Panc1 (cell line): ENCODE data around the gene OVOL1. TPM values are rescaled to one million over a fixed set of nuclear protein-coding genes. Genes with fewer than 3 reads are reported as not detected.

ENCODE experiments used
- ATAC-seq: fragments of 200-7000 bp; cut with Tn5 transposase; 2 replicates; pipeline ENCODE4 v1.9.1; 2020; ENCODE audit warnings: mild to moderate bottlenecking, moderate library complexity
- BruUV-seq: library from RNA; stranded (reverse); fragments of 400-500 nt; replicated peaks from 2 replicates; lab custom pipeline; 2021; lab: Mats Ljungman, UMichigan
- CTCF ChIA-PET: fragments of 300-600 bp; sonication (Branson Sonifier 250); formaldehyde crosslinking; loops from one replicate; lab custom pipeline; 2022; ENCODE audit warnings: antibody characterized with exemption; lab: Charles Lee
- POLR2A ChIA-PET: fragments of 300-600 bp; sonication (Branson Sonifier 250); formaldehyde crosslinking; loops from one replicate; lab custom pipeline; 2022; ENCODE audit warnings: antibody characterized with exemption; lab: Charles Lee
- DNase-seq: peaks from one replicate; pipeline ENCODE4 v3.0.0-alpha.2; 2010; ENCODE audit warnings: low read depth, low spot score
- H3K27ac ChIP-seq: 2 replicates; pipeline ENCODE4 v1.5.1; 2011; ENCODE audit warnings: mild to moderate bottlenecking, low read length, inconsistent platforms
- H3K27me3 ChIP-seq: fragments of 200-500 bp; sonication (Bioruptor generic); 2 replicates; pipeline ENCODE4 v1.6.0; 2014; ENCODE audit warnings: low read length, inconsistent platforms; ENCODE audit not compliant: control insufficient read depth, insufficient read depth
- H3K36me3 ChIP-seq: fragments of 200-500 bp; sonication (Bioruptor generic); 2 replicates; pipeline ENCODE4 v1.5.1; 2014; ENCODE audit warnings: inconsistent platforms, mild to moderate bottlenecking, low read length, moderate library complexity; ENCODE audit not compliant: control insufficient read depth, insufficient read depth
- H3K4me1 ChIP-seq: 2 replicates; pipeline ENCODE4 v1.5.1; 2011; ENCODE audit warnings: inconsistent platforms, mild to moderate bottlenecking, low read length, moderate library complexity; ENCODE audit not compliant: control insufficient read depth, insufficient read depth
- H3K4me3 ChIP-seq, 2 experiments: 2 replicates each; pipeline ENCODE4 v1.5.1; 2011 to 2012; ENCODE audit warnings: low read depth in 2 of 2, low read length in 2 of 2, mild to moderate bottlenecking in 2 of 2, inconsistent platforms in 1 of 2, moderate library complexity in 1 of 2
- H3K9me3 ChIP-seq: fragments of 200-500 bp; sonication (Bioruptor generic); 2 replicates; pipeline ENCODE4 v1.5.1; 2014; ENCODE audit warnings: low read depth, mild to moderate bottlenecking, inconsistent platforms, low read length, moderate library complexity; ENCODE audit not compliant: control insufficient read depth, insufficient read depth
- CTCF ChIP-seq: fragments of 450-650 bp; IDR thresholded peaks from 2 replicates; pipeline ENCODE4 v1.5.1; 2017; ENCODE audit warnings: mild to moderate bottlenecking
- POLR2AphosphoS5 ChIP-seq: IDR thresholded peaks from 2 replicates; pipeline ENCODE4 v1.6.1; 2012; ENCODE audit warnings: mild to moderate bottlenecking, low read depth, low read length, moderate library complexity
- SIN3A ChIP-seq: IDR thresholded peaks from 2 replicates; pipeline ENCODE4 v1.6.1; 2012; ENCODE audit warnings: low read depth, mild to moderate bottlenecking, low read length, moderate library complexity, borderline replicate concordance; ENCODE audit not compliant: insufficient read depth
- TCF7L2 ChIP-seq: IDR thresholded peaks from 2 replicates; pipeline ENCODE4 v1.6.1; 2011; ENCODE audit warnings: mild to moderate bottlenecking, low read depth, low read length, inconsistent platforms
- in situ Hi-C: cut with HindIII; loops from 2 replicates; pipeline ENCODE4 v1.10.0; 2016; ENCODE audit warnings: low sequenced_read_pairs, low pct_unique_long_range_greater_than_20kb
- intact Hi-C: fragments of 100-400 bp; cut with micrococcal nuclease; formaldehyde crosslinking; loops from one replicate; pipeline ENCODE4 v1.10.0; 2022; ENCODE audit not compliant: unreplicated experiment
- total RNA-seq: library from RNA; stranded (reverse); gene quantifications from one replicate; pipeline ENCODE4 v1.2.1, GENCODE V29; 2021; ENCODE audit not compliant: unreplicated experiment
- TF ChIP-seq, protein P1 (sequence below), 2 experiments: IDR thresholded peaks; 2 replicates each; pipeline ENCODE4 v1.6.1; 2011 to 2012; ENCODE audit warnings: low read depth in 2 of 2, control low read depth in 1 of 2, low read length in 1 of 2, mild to moderate bottlenecking in 1 of 2, moderate library complexity in 1 of 2; ENCODE audit not compliant: insufficient read depth in 1 of 2

OVOL1 gene
- total RNA-seq, 1 experiment from 2014 or later = 0.23 TPM

DNA sequence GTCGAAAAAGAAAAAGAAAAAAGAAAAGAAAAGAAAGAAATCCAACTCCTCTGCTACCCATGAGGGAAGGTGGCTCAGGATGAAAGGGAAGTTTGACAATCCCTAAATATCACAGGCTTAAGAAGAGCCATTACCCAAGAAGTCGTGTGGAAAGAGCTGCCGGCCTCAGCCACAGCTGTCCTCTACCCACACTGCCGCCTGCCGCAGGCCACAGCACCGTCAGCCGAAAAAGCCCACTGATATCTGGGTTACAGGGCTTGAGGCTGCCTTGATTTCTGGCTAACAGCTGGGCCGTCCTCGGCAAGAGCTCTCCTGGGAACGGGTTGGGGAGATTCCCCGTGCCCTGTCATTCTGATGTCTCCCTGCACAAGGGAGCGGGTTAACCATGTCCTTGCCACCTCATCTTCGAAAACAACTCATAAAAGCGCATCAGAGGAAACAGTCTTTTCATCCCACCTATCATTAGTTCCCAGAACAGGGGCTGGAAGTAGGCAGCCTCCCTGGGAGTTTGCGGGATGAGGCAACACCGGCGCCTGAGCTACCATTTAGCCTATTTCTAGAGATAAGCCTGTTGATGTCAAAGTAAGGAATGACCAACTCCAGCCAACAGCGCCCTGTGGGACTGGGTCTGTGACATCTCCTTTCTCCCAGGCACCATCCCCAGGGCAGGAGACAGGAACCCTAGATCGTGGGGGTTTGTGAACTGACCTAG is 25.1 kb downstream of the OVOL1 start:
- in situ Hi-C loops = loop anchor here (5.0 kb wide), 1 partner anchor 50 kb away; no protein-coding TSS in a partner anchor
- POLR2A ChIA-PET = interaction anchor here (0.7 kb wide), 1 partner anchor 22 kb away, joined by 15 read pairs; no protein-coding TSS in a partner anchor
- H3K4me3 ChIP-seq = no peak overlapping the region

GRCh38 chr11:65814131-65814985 is 27.5 kb downstream of the OVOL1 start:
- H3K27me3 ChIP-seq = no peaks in the 10 kb centered on the region
- H3K4me1 ChIP-seq = 0 out of 2 replicates have a peak, but pooled peaks cover 3% of the 10 kb centered on the region
- no peaks in the 10 kb centered on the region for H3K36me3 ChIP-seq
- DNase-seq (no peak), ATAC-seq (no peak)
- CTCF ChIA-PET = no interaction called here
- no peaks in the 10 kb centered on the region for H3K9me3 ChIP-seq
- BruUV-seq = no TSS peak
- no peak overlapping the region for H3K4me3 ChIP-seq
- POLR2A ChIA-PET = no interaction called here
- in situ Hi-C loops = loop anchor here (5.0 kb wide), 1 partner anchor 52 kb away; no protein-coding TSS in a partner anchor
- H3K27ac ChIP-seq = no peak overlapping the region
- TF ChIP-seq TCF7L2 (no peak), POLR2AphosphoS5 (no peak), SIN3A (no peak), CTCF (no peak)
- TF ChIP-seq, protein P1, sequence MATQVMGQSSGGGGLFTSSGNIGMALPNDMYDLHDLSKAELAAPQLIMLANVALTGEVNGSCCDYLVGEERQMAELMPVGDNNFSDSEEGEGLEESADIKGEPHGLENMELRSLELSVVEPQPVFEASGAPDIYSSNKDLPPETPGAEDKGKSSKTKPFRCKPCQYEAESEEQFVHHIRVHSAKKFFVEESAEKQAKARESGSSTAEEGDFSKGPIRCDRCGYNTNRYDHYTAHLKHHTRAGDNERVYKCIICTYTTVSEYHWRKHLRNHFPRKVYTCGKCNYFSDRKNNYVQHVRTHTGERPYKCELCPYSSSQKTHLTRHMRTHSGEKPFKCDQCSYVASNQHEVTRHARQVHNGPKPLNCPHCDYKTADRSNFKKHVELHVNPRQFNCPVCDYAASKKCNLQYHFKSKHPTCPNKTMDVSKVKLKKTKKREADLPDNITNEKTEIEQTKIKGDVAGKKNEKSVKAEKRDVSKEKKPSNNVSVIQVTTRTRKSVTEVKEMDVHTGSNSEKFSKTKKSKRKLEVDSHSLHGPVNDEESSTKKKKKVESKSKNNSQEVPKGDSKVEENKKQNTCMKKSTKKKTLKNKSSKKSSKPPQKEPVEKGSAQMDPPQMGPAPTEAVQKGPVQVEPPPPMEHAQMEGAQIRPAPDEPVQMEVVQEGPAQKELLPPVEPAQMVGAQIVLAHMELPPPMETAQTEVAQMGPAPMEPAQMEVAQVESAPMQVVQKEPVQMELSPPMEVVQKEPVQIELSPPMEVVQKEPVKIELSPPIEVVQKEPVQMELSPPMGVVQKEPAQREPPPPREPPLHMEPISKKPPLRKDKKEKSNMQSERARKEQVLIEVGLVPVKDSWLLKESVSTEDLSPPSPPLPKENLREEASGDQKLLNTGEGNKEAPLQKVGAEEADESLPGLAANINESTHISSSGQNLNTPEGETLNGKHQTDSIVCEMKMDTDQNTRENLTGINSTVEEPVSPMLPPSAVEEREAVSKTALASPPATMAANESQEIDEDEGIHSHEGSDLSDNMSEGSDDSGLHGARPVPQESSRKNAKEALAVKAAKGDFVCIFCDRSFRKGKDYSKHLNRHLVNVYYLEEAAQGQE (IDR thresholded peaks at IDR 0.05; ENCODE audit: insufficient read depth in 1 of 2, low read depth in 2 of 2, low read length in 1 of 2) = no peak
- intact Hi-C loops = no loop called here

More for the DNA sequence above, 25.1 kb downstream of the OVOL1 start:
- no peak for TF ChIP-seq SIN3A
- TF ChIP-seq CTCF = no peak
- TF ChIP-seq, protein P1 (IDR thresholded peaks at IDR 0.05; ENCODE audit: insufficient read depth in 1 of 2, low read depth in 2 of 2, low read length in 1 of 2) = no peak
- TF ChIP-seq TCF7L2 = no peak
- TF ChIP-seq POLR2AphosphoS5 = no peak
- ATAC-seq (0 out of 2 replicates have a peak, but pooled peaks have one; percentile 7), DNase-seq (no peak)
- BruUV-seq = no TSS peak
- CTCF ChIA-PET = interaction anchor here (2.3 kb wide), 1 partner anchor 67 kb away, joined by 15 read pairs; no protein-coding TSS in a partner anchor
- Histone ChIP-seq H3K9me3 (no peaks in the 10 kb centered on the region), H3K4me1 (0 out of 2 replicates have a peak, but pooled peaks cover 3% of the 10 kb centered on the region), H3K27me3 (no peaks in the 10 kb centered on the region), H3K36me3 (no peaks in the 10 kb centered on the region), H3K27ac (no peak overlapping the region)
- intact Hi-C loops = no loop called here
